ENCODE data around the gene PLA2G2D. TPM values are rescaled to one million over a fixed set of nuclear protein-coding genes. Genes with fewer than 3 reads are reported as not detected.

PLA2G2D gene
- polyA plus RNA-seq, 4 donors: 0.40 to 0.41 TPM; not detected in 2

DNA sequence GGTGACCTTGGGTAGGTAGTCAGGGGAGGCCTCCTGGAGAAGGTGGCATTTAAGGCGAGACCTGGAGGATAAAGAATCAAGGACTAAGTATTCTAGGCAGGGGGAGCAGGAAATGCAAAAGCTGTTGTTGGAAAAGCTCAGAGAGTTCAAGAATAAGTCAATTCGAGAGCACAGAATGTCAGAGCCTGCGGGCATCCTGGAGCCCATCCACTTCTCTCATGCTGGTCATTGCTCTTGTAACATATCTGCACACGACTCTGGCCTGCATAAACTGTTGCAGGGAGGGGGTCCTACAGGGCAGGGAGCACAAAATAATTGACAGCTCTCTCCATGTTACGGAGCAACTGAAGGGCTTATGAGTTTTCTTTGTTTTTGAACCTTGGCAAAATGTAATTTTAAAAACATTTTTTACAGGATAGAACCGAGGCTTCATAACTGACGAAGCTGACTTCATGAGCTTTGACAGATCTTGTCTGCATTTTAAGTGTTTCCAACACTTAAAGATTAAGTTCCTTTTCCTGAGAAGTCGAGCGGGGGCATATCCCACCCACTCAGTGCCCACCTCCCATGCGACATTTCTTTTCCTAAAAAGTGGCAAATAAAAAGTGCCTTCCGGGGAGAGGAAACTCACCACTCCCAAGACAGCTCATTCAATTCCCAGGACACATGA, 45.1 kb downstream of the PLA2G2D start:
- 76 to 83% (median 77%) methylated on average over 11 of the region's 11 CpGs for WGBS, 3 donors
- H3K27me3 ChIP-seq (ENCODE audit: control insufficient read depth in 3 of 3, insufficient read depth in 3 of 3, low read length in 3 of 3): no peaks in the 10 kb centered on the region
- no peaks in the 10 kb centered on the region for H3K36me3 ChIP-seq (ENCODE audit: control insufficient read depth in 3 of 3, insufficient read depth in 2 of 3, low read depth in 1 of 3, low read length in 3 of 3)
- H3K9me3 ChIP-seq (ENCODE audit: control insufficient read depth in 2 of 2, insufficient read depth in 1 of 2, low read depth in 1 of 2, low read length in 1 of 2): no peaks in the 10 kb centered on the region
- H3K4me1 ChIP-seq (ENCODE audit: control insufficient read depth in 3 of 3, insufficient read depth in 2 of 3, low read depth in 1 of 3, low read length in 2 of 3): no peaks in the 10 kb centered on the region
- no peak overlapping the region for H3K27ac ChIP-seq (ENCODE audit: low read depth in 1 of 3, low read length in 2 of 3)
- H3K4me3 ChIP-seq (ENCODE audit: low read depth in 1 of 3, low read length in 3 of 3): no peak overlapping the region
- FAIRE-seq (no peak), DNase-seq (no peak)

DNA sequence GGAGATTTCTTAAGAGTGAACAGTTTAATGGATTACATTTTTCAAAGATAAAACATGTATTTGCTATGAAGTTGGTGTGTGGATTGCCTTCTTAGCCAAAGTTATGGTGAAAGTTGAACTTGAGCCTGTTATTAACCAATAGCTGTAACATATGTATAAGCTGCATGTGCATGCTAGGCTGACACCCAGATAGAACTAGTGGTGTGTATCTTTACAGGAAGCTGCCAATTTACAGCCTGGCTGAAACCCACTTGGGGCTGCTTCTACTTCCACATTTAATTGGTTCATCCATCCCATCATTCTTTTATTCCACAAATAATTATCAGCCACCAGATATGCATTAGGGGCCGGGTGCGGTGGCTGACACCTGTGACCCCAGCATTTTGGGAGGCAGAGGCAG, 46.1 kb downstream of the PLA2G2D start:
- Histone ChIP-seq H3K27me3 (ENCODE audit: control insufficient read depth in 3 of 3, insufficient read depth in 3 of 3, low read length in 3 of 3) (no peaks in the 10 kb centered on the region), H3K27ac (ENCODE audit: low read depth in 1 of 3, low read length in 2 of 3) (no peak overlapping the region), H3K4me3 (ENCODE audit: low read depth in 1 of 3, low read length in 3 of 3) (no peak overlapping the region), H3K9me3 (ENCODE audit: control insufficient read depth in 2 of 2, insufficient read depth in 1 of 2, low read depth in 1 of 2, low read length in 1 of 2) (no peaks in the 10 kb centered on the region), H3K4me1 (ENCODE audit: control insufficient read depth in 3 of 3, insufficient read depth in 2 of 3, low read depth in 1 of 3, low read length in 2 of 3) (no peaks in the 10 kb centered on the region), H3K36me3 (ENCODE audit: control insufficient read depth in 3 of 3, insufficient read depth in 2 of 3, low read depth in 1 of 3, low read length in 3 of 3) (no peaks in the 10 kb centered on the region)
- DNase-seq (no peak), FAIRE-seq (no peak)
- WGBS, 3 donors: 88 to 100% (median 93%) methylated on average over 2 of the region's 2 CpGs

DNA sequence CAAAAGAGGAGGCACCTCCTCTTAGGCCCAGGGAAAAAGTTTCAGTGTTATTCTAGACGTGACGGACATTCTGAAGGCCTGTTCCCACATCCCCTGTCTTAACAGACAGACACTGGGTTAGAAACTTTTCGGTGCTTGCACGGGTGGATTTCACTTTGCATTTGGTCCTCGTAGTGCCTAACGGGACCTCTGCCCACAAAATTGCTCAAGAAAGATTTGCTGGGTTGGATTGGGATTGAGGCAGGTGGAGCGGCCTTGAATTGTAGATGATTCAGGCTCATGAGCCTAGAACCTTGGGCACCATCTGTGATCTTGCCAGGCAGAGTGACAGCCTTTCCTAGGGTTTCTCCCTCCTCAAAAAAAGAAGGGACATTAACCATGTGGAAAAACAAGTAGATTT, 46.6 kb downstream of the PLA2G2D start:
- no peak for FAIRE-seq
- H3K27ac ChIP-seq (ENCODE audit: low read depth in 1 of 3, low read length in 2 of 3): no peak overlapping the region
- no peak for DNase-seq

DNA sequence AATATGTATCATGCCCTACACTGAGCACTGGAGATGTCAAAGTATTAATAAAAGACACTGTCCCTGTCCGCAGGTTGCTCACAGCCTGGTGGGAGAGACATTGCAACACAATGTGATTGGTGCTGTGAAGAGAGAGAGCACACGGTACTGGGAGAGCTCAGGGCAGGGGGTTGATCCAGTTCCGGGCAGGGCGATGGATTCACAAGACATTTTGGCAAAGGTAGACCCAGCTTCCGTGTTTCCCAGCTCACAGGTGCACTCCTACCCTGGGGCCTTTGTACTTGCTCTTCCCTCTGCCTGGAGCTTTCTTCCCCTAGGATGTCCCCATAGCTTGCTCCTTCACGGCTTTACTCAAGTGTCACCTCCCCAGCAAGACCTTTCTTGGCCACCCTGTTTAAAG, 47.9 kb downstream of the PLA2G2D start:
- no peak overlapping the region for H3K27ac ChIP-seq (ENCODE audit: low read depth in 1 of 3, low read length in 2 of 3)
- H3K9me3 ChIP-seq (ENCODE audit: control insufficient read depth in 2 of 2, insufficient read depth in 1 of 2, low read depth in 1 of 2, low read length in 1 of 2): no peaks in the 10 kb centered on the region
- H3K4me3 ChIP-seq (ENCODE audit: low read depth in 1 of 3, low read length in 3 of 3): no peak overlapping the region
- FAIRE-seq (no peak), DNase-seq (no peak)
- no peaks in the 10 kb centered on the region for H3K27me3 ChIP-seq (ENCODE audit: control insufficient read depth in 3 of 3, insufficient read depth in 3 of 3, low read length in 3 of 3)
- no peaks in the 10 kb centered on the region for H3K36me3 ChIP-seq (ENCODE audit: control insufficient read depth in 3 of 3, insufficient read depth in 2 of 3, low read depth in 1 of 3, low read length in 3 of 3)
- WGBS, 3 donors: 78 to 88% (median 87%) methylated on average over 6 of the region's 6 CpGs
- H3K4me1 ChIP-seq (ENCODE audit: control insufficient read depth in 3 of 3, insufficient read depth in 2 of 3, low read depth in 1 of 3, low read length in 2 of 3): no peaks in the 10 kb centered on the region

More for the DNA sequence above, 46.6 kb downstream of the PLA2G2D start:
- Histone ChIP-seq H3K4me1 (ENCODE audit: control insufficient read depth in 3 of 3, insufficient read depth in 2 of 3, low read depth in 1 of 3, low read length in 2 of 3) (no peaks in the 10 kb centered on the region), H3K9me3 (ENCODE audit: control insufficient read depth in 2 of 2, insufficient read depth in 1 of 2, low read depth in 1 of 2, low read length in 1 of 2) (no peaks in the 10 kb centered on the region), H3K36me3 (ENCODE audit: control insufficient read depth in 3 of 3, insufficient read depth in 2 of 3, low read depth in 1 of 3, low read length in 3 of 3) (no peaks in the 10 kb centered on the region), H3K4me3 (ENCODE audit: low read depth in 1 of 3, low read length in 3 of 3) (no peak overlapping the region), H3K27me3 (ENCODE audit: control insufficient read depth in 3 of 3, insufficient read depth in 3 of 3, low read length in 3 of 3) (no peaks in the 10 kb centered on the region)
- WGBS, 3 donors: 81 to 90% (median 88%) methylated on average over 7 of the region's 7 CpGs

DNA sequence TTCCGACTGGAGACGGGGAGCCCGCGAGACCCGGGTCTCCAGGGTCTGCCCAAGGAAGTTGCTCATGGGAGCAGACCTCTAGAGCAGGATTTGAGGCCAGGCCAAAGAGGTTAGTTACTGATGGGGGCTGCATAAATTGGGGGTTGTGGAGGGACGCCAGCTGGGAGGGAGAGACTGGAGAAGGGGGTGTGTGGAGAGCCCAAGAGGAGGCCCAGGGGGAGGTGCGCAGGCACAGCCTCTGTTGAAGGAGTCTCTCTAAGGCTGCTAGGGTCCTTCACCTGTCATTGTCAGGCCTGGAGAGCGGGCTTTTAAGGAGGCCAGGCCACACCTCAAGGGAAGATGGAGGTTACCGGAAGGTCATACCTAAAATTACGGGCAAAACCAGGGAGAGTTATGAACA, 49.0 kb downstream of the PLA2G2D start:
- H3K27ac ChIP-seq (ENCODE audit: low read depth in 1 of 3, low read length in 2 of 3): no peak overlapping the region
- H3K36me3 ChIP-seq (ENCODE audit: control insufficient read depth in 3 of 3, insufficient read depth in 2 of 3, low read depth in 1 of 3, low read length in 3 of 3): no peaks in the 10 kb centered on the region
- no peaks in the 10 kb centered on the region for H3K4me1 ChIP-seq (ENCODE audit: control insufficient read depth in 3 of 3, insufficient read depth in 2 of 3, low read depth in 1 of 3, low read length in 2 of 3)
- H3K4me3 ChIP-seq (ENCODE audit: low read depth in 1 of 3, low read length in 3 of 3): no peak overlapping the region
- FAIRE-seq (no peak), DNase-seq (no peak)
- WGBS, 3 donors: 85 to 96% (median 90%) methylated on average over 10 of the region's 10 CpGs
- no peaks in the 10 kb centered on the region for H3K27me3 ChIP-seq (ENCODE audit: control insufficient read depth in 3 of 3, insufficient read depth in 3 of 3, low read length in 3 of 3)
- H3K9me3 ChIP-seq (ENCODE audit: control insufficient read depth in 2 of 2, insufficient read depth in 1 of 2, low read depth in 1 of 2, low read length in 1 of 2): no peaks in the 10 kb centered on the region

DNA sequence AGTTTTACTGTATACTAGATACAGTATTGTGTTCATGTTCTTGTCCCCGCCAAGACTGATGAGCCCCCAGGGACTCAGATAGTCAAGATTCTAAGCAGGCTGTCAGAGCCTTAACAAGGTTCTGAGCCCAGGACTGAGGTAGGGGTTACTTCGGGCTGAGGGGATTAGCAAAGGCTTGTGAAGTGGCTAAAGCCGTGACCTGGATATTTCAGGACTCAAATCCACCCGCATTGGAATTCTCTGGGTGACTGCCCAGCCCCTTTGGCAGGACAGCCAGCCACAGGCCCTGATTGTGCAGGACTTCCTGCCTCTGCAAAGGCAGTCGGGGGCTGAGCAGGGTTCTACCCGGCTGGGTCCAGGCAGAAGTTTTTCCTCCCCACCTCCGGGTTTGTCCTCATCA, 49.5 kb downstream of the PLA2G2D start, which contains the start of gene PLA2G5:
Gene PLA2G5 (plus strand): TSS at position 321 of the 400 bp plus-strand sequence. CDS start 14,637 bp downstream, outside the sequence.
- no peaks in the 10 kb centered on the region for H3K9me3 ChIP-seq (ENCODE audit: control insufficient read depth in 2 of 2, insufficient read depth in 1 of 2, low read depth in 1 of 2, low read length in 1 of 2)
- H3K27ac ChIP-seq (ENCODE audit: low read depth in 1 of 3, low read length in 2 of 3): no peak within 1 kb of the TSS
- H3K27me3 ChIP-seq (ENCODE audit: control insufficient read depth in 3 of 3, insufficient read depth in 3 of 3, low read length in 3 of 3): no peaks in the 10 kb centered on the region
- no peaks in the 10 kb centered on the region for H3K4me1 ChIP-seq (ENCODE audit: control insufficient read depth in 3 of 3, insufficient read depth in 2 of 3, low read depth in 1 of 3, low read length in 2 of 3)
- H3K36me3 ChIP-seq (ENCODE audit: control insufficient read depth in 3 of 3, insufficient read depth in 2 of 3, low read depth in 1 of 3, low read length in 3 of 3): no peaks in the 10 kb centered on the region
- DNase-seq (no peak), FAIRE-seq (no peak)
- 41 to 58% (median 51%) methylated on average over 7 of the region's 7 CpGs for WGBS, 3 donors
- no peak within 1 kb of the TSS for H3K4me3 ChIP-seq (ENCODE audit: low read depth in 1 of 3, low read length in 3 of 3)

DNA sequence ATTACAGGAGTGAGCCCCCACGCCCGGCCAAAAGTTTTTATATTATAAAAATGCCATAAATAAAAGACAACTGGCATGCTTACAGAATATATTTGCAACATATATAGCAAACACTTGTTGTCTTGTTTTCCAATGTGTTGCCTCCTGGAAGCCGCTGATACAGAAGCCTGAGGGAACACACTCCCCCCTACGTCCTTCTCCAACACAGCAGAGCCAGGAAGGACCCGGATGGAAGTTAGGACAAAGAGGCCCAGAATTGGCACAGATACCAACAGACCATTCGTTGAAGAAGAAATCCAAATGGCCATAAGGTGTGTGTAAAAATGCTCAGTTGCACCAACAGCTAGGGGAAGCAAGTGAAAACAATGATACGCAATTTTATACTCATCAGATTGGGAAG, 50.6 kb downstream of the PLA2G2D start:
- H3K27me3 ChIP-seq (ENCODE audit: control insufficient read depth in 3 of 3, insufficient read depth in 3 of 3, low read length in 3 of 3): no peaks in the 10 kb centered on the region
- no peaks in the 10 kb centered on the region for H3K4me1 ChIP-seq (ENCODE audit: control insufficient read depth in 3 of 3, insufficient read depth in 2 of 3, low read depth in 1 of 3, low read length in 2 of 3)
- no peaks in the 10 kb centered on the region for H3K36me3 ChIP-seq (ENCODE audit: control insufficient read depth in 3 of 3, insufficient read depth in 2 of 3, low read depth in 1 of 3, low read length in 3 of 3)
- DNase-seq (no peak), FAIRE-seq (no peak)
- H3K9me3 ChIP-seq (ENCODE audit: control insufficient read depth in 2 of 2, insufficient read depth in 1 of 2, low read depth in 1 of 2, low read length in 1 of 2): no peaks in the 10 kb centered on the region
- 82 to 88% (median 87%) methylated on average over 7 of the region's 7 CpGs for WGBS, 3 donors
- H3K4me3 ChIP-seq (ENCODE audit: low read depth in 1 of 3, low read length in 3 of 3): no peak overlapping the region
- no peak overlapping the region for H3K27ac ChIP-seq (ENCODE audit: low read depth in 1 of 3, low read length in 2 of 3)

DNA sequence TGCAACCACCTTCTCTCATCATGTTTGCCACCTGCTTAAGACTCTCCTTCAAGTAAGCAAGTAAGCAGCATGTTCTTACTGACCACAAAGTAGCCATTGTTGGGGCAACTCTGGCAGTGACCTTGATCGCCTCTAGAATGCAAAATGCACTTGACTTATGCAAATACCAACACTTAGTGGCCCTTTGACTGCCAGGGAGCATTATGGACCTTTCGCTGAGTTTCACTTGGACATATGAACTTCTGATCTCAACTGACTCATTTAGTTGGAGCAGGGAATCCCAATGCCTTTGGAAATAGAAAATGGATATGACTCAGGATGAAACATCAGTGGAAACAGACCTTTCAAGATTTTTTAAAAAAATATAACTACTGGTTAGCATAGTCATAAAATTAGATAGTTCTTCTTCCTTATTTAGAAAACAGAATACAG, 55.5 kb downstream of the PLA2G2D start:
- Histone ChIP-seq H3K27ac (ENCODE audit: low read depth in 1 of 3, low read length in 2 of 3) (no peak overlapping the region), H3K9me3 (ENCODE audit: control insufficient read depth in 2 of 2, insufficient read depth in 1 of 2, low read depth in 1 of 2, low read length in 1 of 2) (no peaks in the 10 kb centered on the region), H3K4me1 (ENCODE audit: control insufficient read depth in 3 of 3, insufficient read depth in 2 of 3, low read depth in 1 of 3, low read length in 2 of 3) (no peaks in the 10 kb centered on the region), H3K4me3 (ENCODE audit: low read depth in 1 of 3, low read length in 3 of 3) (no peak overlapping the region), H3K27me3 (ENCODE audit: control insufficient read depth in 3 of 3, insufficient read depth in 3 of 3, low read length in 3 of 3) (no peaks in the 10 kb centered on the region), H3K36me3 (ENCODE audit: control insufficient read depth in 3 of 3, insufficient read depth in 2 of 3, low read depth in 1 of 3, low read length in 3 of 3) (no peaks in the 10 kb centered on the region)
- WGBS, 3 donors: 84 to 94% (median 89%) methylated on average over 2 of the region's 2 CpGs
- FAIRE-seq: no peak
- DNase-seq: no peak
